HUES64 (cell line): Measurements from ENCODE around the gene SPIRE2.
"Not testable (repeated sequence)": the region's sequence is repeated elsewhere in the genome, so short reads cannot be mapped to it uniquely, and the experiment has no call there.

ENCODE experiments used
- H3K27ac ChIP-seq: 2 replicates; pipeline ENCODE4 v1.7.0; 2013; ENCODE audit warnings: low read depth, low read length, inconsistent platforms
- H3K27me3 ChIP-seq: 2 replicates; pipeline ENCODE4 v1.6.1; 2013; ENCODE audit warnings: mild to moderate bottlenecking, low read length; ENCODE audit not compliant: insufficient read depth
- H3K36me3 ChIP-seq: 2 replicates; pipeline ENCODE4 v1.6.1; 2013; ENCODE audit warnings: mild to moderate bottlenecking, low read length; ENCODE audit not compliant: insufficient read depth
- H3K4me1 ChIP-seq: 2 replicates; pipeline ENCODE4 v1.6.1; 2013; ENCODE audit warnings: mild to moderate bottlenecking, low read length, moderate library complexity; ENCODE audit not compliant: insufficient read depth
- H3K4me3 ChIP-seq: 2 replicates; pipeline ENCODE4 v1.5.1; 2013; ENCODE audit warnings: mild to moderate bottlenecking, low read length, moderate library complexity
- H3K9ac ChIP-seq: 2 replicates; pipeline ENCODE4 v1.6.1; 2013; ENCODE audit warnings: mild to moderate bottlenecking, low read depth, low read length
- H3K9me3 ChIP-seq: 2 replicates; pipeline ENCODE4 v1.6.1; 2013; ENCODE audit warnings: low read depth, low read length; ENCODE audit not compliant: insufficient read depth
- WGBS: fragments of 150-250, 120-280 bp; methylation state at CpG from one replicate; pipeline ENCODE4 v1.1.7; 2013; ENCODE audit warnings: missing lambda C conversion rate; 5-methylcytosine and 5-hydroxymethylcytosine counted together

SPIRE2 gene

GRCh38 chr16:89827383-89828198 lies 684 bp upstream of the SPIRE2 start:
- no peaks in the 10 kb centered on the region for H3K36me3 ChIP-seq
- H3K9ac ChIP-seq, result peak overlapping the region; percentile 18
- H3K4me3 ChIP-seq, result peak overlapping the region; percentile 59
- peaks cover 13% of the 10 kb centered on the region; the same call in 1 of the 2 replicates for H3K4me1 ChIP-seq
- WGBS, result 9% methylated on average over 43 of the region's 43 CpGs
- no peaks in the 10 kb centered on the region for H3K9me3 ChIP-seq
- peak overlapping the region; percentile 49; the same call in 1 of the 2 replicates for H3K27ac ChIP-seq
- H3K27me3 ChIP-seq, result no peaks in the 10 kb centered on the region

GRCh38 chr16:89828870-89829629 lies 775 bp downstream of the SPIRE2 start:
- 0 out of 2 replicates have a peak, but pooled peaks cover 3% of the 10 kb centered on the region for H3K4me1 ChIP-seq
- H3K4me3 ChIP-seq, result peak overlapping the region; percentile 64
- 16% methylated on average over 26 of the region's 26 CpGs for whole genome bisulfite sequencing
- H3K36me3 ChIP-seq, result no peaks in the 10 kb centered on the region
- H3K9ac ChIP-seq, result peak overlapping the region; percentile 58; the same call in 1 of the 2 replicates
- H3K9me3 ChIP-seq, result no peaks in the 10 kb centered on the region
- H3K27ac ChIP-seq, result peak overlapping the region; percentile 52; the same call in 1 of the 2 replicates
- no peaks in the 10 kb centered on the region for H3K27me3 ChIP-seq

GRCh38 chr16:89829630-89830437 lies 1.6 kb downstream of the SPIRE2 start:
- Histone ChIP-seq H3K9me3 (no peaks in the 10 kb centered on the region), H3K27ac (no peak overlapping the region; the same call in 1 of the 2 replicates), H3K9ac (no peak overlapping the region), H3K4me3 (peak overlapping the region; percentile 64; the same call in 1 of the 2 replicates), H3K36me3 (no peaks in the 10 kb centered on the region), H3K27me3 (no peaks in the 10 kb centered on the region), H3K4me1 (0 out of 2 replicates have a peak, but pooled peaks cover 3% of the 10 kb centered on the region)
- WGBS, result 88% methylated on average over 17 of the region's 17 CpGs

- no peak overlapping the region for H3K9ac ChIP-seq
- H3K9me3 ChIP-seq, result no peaks in the 10 kb centered on the region
- H3K27ac ChIP-seq, result no peak overlapping the region
- no peak overlapping the region for H3K4me3 ChIP-seq
- 97% methylated on average over 25 of the region's 25 CpGs for WGBS
- H3K4me1 ChIP-seq, result 0 out of 2 replicates have a peak, but pooled peaks cover 3% of the 10 kb centered on the region
- H3K36me3 ChIP-seq, result no peaks in the 10 kb centered on the region
- no peaks in the 10 kb centered on the region for H3K27me3 ChIP-seq
Measured at GRCh38 chr16:89831810-89832328, 3.6 kb downstream of the SPIRE2 start.

GRCh38 chr16:89833664-89834363 lies 5.5 kb downstream of the SPIRE2 start:
- H3K27me3 ChIP-seq, H3K36me3 ChIP-seq, H3K4me3 ChIP-seq, H3K9me3 ChIP-seq, H3K4me1 ChIP-seq, H3K9ac ChIP-seq, H3K27ac ChIP-seq: not testable (repeated sequence)
- 96% methylated on average over 39 of the region's 39 CpGs for WGBS

- 96% methylated on average over 42 of the region's 42 CpGs for WGBS
- not testable (repeated sequence) for H3K9me3 ChIP-seq, H3K4me1 ChIP-seq, H3K36me3 ChIP-seq, H3K27ac ChIP-seq, H3K27me3 ChIP-seq, H3K9ac ChIP-seq, H3K4me3 ChIP-seq
Measured at GRCh38 chr16:89834813-89835363, 6.6 kb downstream of the SPIRE2 start.

- 93% methylated on average over 15 of the region's 15 CpGs for WGBS
- H3K9ac ChIP-seq, H3K4me3 ChIP-seq, H3K27me3 ChIP-seq, H3K27ac ChIP-seq, H3K36me3 ChIP-seq, H3K9me3 ChIP-seq, H3K4me1 ChIP-seq: not testable (repeated sequence)
Measured at GRCh38 chr16:89836484-89836883, 8.2 kb downstream of the SPIRE2 start.

- Histone ChIP-seq H3K9ac (0 out of 2 replicates have a peak overlapping the region, but pooled peaks have one; percentile 20), H3K9me3 (no peaks in the 10 kb centered on the region), H3K4me3 (no peak overlapping the region), H3K27me3 (no peaks in the 10 kb centered on the region), H3K4me1 (peaks cover 4% of the 10 kb centered on the region; the same call in 1 of the 2 replicates), H3K27ac (no peak overlapping the region), H3K36me3 (no peaks in the 10 kb centered on the region)
- 95% methylated on average over 17 of the region's 17 CpGs for WGBS
Measured at GRCh38 chr16:89837014-89837546, 8.8 kb downstream of the SPIRE2 start.

- no peaks in the 10 kb centered on the region for H3K27me3 ChIP-seq
- 93% methylated on average over 10 of the region's 10 CpGs for WGBS
- no peak overlapping the region for H3K9ac ChIP-seq
- no peak overlapping the region for H3K27ac ChIP-seq
- H3K36me3 ChIP-seq, result no peaks in the 10 kb centered on the region
- H3K4me3 ChIP-seq, result no peak overlapping the region
- H3K9me3 ChIP-seq, result no peaks in the 10 kb centered on the region
- H3K4me1 ChIP-seq, result peaks cover 4% of the 10 kb centered on the region; the same call in 1 of the 2 replicates
Measured at GRCh38 chr16:89841275-89841674, 13.0 kb downstream of the SPIRE2 start.
